Prostate gland (tissue), 2 donors: ENCODE data around the gene ELMO1. TPM values are rescaled to one million over a fixed set of nuclear protein-coding genes. Genes with fewer than 3 reads are reported as not detected.

ENCODE experiments used
- DNase-seq: peaks from one replicate; pipeline ENCODE4 v3.0.0-alpha.2; 2019; ENCODE audit warnings: low spot score
- H3K27ac ChIP-seq, 2 donors: fragments of 200-600 bp; sonication (generic); 2 replicates each; pipeline ENCODE4 v1.5.1; 2017 to 2019
- H3K27me3 ChIP-seq: fragments of 200-600 bp; sonication (generic); replicated peaks from 2 replicates; pipeline ENCODE4 v1.5.1; 2019; ENCODE audit not compliant: insufficient read depth
- H3K36me3 ChIP-seq, 2 donors: fragments of 200-600 bp; sonication (generic); 1 replicate in 1 of 2; 2 replicates in 1 of 2; pipeline versions ENCODE4 v1.5.1 to v1.8.1; 2017 to 2019
- H3K4me1 ChIP-seq: fragments of 200-600 bp; sonication (generic); replicated peaks from 2 replicates; pipeline ENCODE4 v1.5.1; 2019
- H3K4me3 ChIP-seq, 2 donors: fragments of 200-600 bp; sonication (generic); 2 replicates each; pipeline ENCODE4 v1.5.1; 2017 to 2019
- H3K9me3 ChIP-seq: fragments of 200-600 bp; sonication (generic); 2 replicates; pipeline ENCODE4 v1.5.1; 2017
- POLR2A ChIP-seq: fragments of 450-650 bp; IDR thresholded peaks from one replicate; pipeline ENCODE4 v1.6.1; 2016; ENCODE audit warnings: antibody characterized with exemption, mild to moderate bottlenecking
- POLR2AphosphoS5 ChIP-seq: sonication (generic); formaldehyde crosslinking; IDR thresholded peaks from one replicate; pipeline ENCODE4 v1.6.1; 2017; ENCODE audit warnings: antibody characterized with exemption
- WGBS: methylation state at CpG from one replicate; pipeline ENCODE4 v1.1.5; 2018; 5-methylcytosine and 5-hydroxymethylcytosine counted together
- intact Hi-C: fragments of 100-400 bp; cut with DNase I; formaldehyde crosslinking; loops from one replicate; pipeline ENCODE4 v1.14.2; 2022
- total RNA-seq, 2 donors: library from RNA; depleted of rRNA; stranded (reverse); fragments of >200 nt; gene quantifications; one replicate each; pipeline ENCODE4 v1.1.0, GENCODE V29; 2016
- TF ChIP-seq, protein P1 (sequence below), 4 experiments: fragments of 200-600 bp in 2 of 4; fragments of 450-650 bp in 2 of 4; sonication (generic) in 2 of 4; IDR thresholded peaks; 1 replicate in 3 of 4; 2 replicates in 1 of 4; pipeline ENCODE4 v1.5.1; 2016 to 2019; ENCODE audit warnings: antibody characterized with exemption in 4 of 4, mild to moderate bottlenecking in 2 of 4, moderate library complexity in 2 of 4

ELMO1 gene
- total RNA-seq, 2 donors from 2014 or later = 6.7 to 19.3 TPM

- H3K27me3 ChIP-seq = no peaks in the 10 kb centered on the region
- TF ChIP-seq POLR2AphosphoS5 (no peak), POLR2A (no peak)
- TF ChIP-seq, protein P1, sequence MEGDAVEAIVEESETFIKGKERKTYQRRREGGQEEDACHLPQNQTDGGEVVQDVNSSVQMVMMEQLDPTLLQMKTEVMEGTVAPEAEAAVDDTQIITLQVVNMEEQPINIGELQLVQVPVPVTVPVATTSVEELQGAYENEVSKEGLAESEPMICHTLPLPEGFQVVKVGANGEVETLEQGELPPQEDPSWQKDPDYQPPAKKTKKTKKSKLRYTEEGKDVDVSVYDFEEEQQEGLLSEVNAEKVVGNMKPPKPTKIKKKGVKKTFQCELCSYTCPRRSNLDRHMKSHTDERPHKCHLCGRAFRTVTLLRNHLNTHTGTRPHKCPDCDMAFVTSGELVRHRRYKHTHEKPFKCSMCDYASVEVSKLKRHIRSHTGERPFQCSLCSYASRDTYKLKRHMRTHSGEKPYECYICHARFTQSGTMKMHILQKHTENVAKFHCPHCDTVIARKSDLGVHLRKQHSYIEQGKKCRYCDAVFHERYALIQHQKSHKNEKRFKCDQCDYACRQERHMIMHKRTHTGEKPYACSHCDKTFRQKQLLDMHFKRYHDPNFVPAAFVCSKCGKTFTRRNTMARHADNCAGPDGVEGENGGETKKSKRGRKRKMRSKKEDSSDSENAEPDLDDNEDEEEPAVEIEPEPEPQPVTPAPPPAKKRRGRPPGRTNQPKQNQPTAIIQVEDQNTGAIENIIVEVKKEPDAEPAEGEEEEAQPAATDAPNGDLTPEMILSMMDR (IDR thresholded peaks at IDR 0.05) = no peak
- H3K4me3 ChIP-seq = no peak overlapping the region
- intact Hi-C loops = no loop called here
- H3K27ac ChIP-seq = no peak overlapping the region
- H3K9me3 ChIP-seq = no peaks in the 10 kb centered on the region
- H3K36me3 ChIP-seq = no peaks in the 10 kb centered on the region
- no peak for DNase-seq
- 80% methylated on average over 2 of the region's 2 CpGs for WGBS
- H3K4me1 ChIP-seq = no peaks in the 10 kb centered on the region
These were observed 378.6 kb downstream of the ELMO1 start for GRCh38 chr7:37070031-37070430.

GRCh38 chr7:37069336-37069735, 379.3 kb downstream of the ELMO1 start:
- DNase-seq = no peak
- WGBS = 88% methylated on average over 2 of the region's 2 CpGs
- no peak overlapping the region for H3K27ac ChIP-seq
- intact Hi-C loops = no loop called here
- TF ChIP-seq POLR2A (no peak), POLR2AphosphoS5 (no peak)
- TF ChIP-seq, protein P1 (IDR thresholded peaks at IDR 0.05) = no peak
- H3K36me3 ChIP-seq = no peaks in the 10 kb centered on the region
- no peaks in the 10 kb centered on the region for H3K4me1 ChIP-seq
- H3K9me3 ChIP-seq = no peaks in the 10 kb centered on the region
- no peak overlapping the region for H3K4me3 ChIP-seq
- no peaks in the 10 kb centered on the region for H3K27me3 ChIP-seq

DNA sequence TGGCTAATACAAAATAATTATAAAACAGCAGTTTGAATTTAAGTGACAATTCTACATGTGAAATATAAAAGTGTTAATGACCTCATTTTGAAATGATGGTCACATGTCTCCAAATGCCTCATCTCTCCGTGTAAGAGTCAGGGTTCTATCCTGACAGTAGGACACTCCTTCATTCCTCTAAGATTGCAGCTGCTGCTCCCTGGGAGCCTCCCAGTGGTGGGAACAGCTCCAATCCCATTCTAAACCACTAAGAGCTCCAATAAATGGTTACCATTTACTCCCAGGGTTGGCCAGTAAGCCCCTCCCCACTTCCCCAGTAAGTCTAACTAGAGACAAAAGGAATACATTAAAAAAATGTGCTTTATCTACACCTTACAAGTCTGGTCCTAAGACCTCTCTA, 379.8 kb downstream of the ELMO1 start:
- 50% methylated on average over 1 of the region's 1 CpG for WGBS
- Histone ChIP-seq H3K4me3 (no peak overlapping the region), H3K36me3 (no peaks in the 10 kb centered on the region), H3K27me3 (no peaks in the 10 kb centered on the region), H3K4me1 (no peaks in the 10 kb centered on the region), H3K9me3 (no peaks in the 10 kb centered on the region), H3K27ac (no peak overlapping the region)
- no peak for DNase-seq
- intact Hi-C loops = no loop called here
- TF ChIP-seq POLR2AphosphoS5 (no peak), POLR2A (no peak)
- TF ChIP-seq, protein P1 (IDR thresholded peaks at IDR 0.05) = no peak

GRCh38 chr7:37068038-37068437, 380.6 kb downstream of the ELMO1 start:
- H3K4me3 ChIP-seq = no peak overlapping the region
- no peaks in the 10 kb centered on the region for H3K4me1 ChIP-seq
- TF ChIP-seq, protein P1 (IDR thresholded peaks at IDR 0.05) = no peak
- no peak for TF ChIP-seq POLR2AphosphoS5
- no peak for TF ChIP-seq POLR2A
- no peaks in the 10 kb centered on the region for H3K36me3 ChIP-seq
- 64% methylated on average over 4 of the region's 4 CpGs for WGBS
- DNase-seq = no peak
- H3K27ac ChIP-seq = no peak overlapping the region
- H3K9me3 ChIP-seq = no peaks in the 10 kb centered on the region
- intact Hi-C loops = no loop called here
- H3K27me3 ChIP-seq = no peaks in the 10 kb centered on the region

GRCh38 chr7:37065779-37066271, 382.8 kb downstream of the ELMO1 start:
- Histone ChIP-seq H3K27ac (no peak overlapping the region), H3K4me1 (no peaks in the 10 kb centered on the region), H3K27me3 (no peaks in the 10 kb centered on the region), H3K4me3 (no peak overlapping the region), H3K9me3 (no peaks in the 10 kb centered on the region), H3K36me3 (no peaks in the 10 kb centered on the region)
- intact Hi-C loops = no loop called here
- TF ChIP-seq POLR2A (no peak), POLR2AphosphoS5 (no peak)
- TF ChIP-seq, protein P1 (IDR thresholded peaks at IDR 0.05) = no peak
- DNase-seq = no peak
- 88% methylated on average over 5 of the region's 5 CpGs for WGBS
